Small intestine (tissue), 7 donors: ENCODE results near the gene LHFPL3. TPM values are rescaled to one million over a fixed set of nuclear protein-coding genes. Genes with fewer than 3 reads are reported as not detected.

Experiments
- DNase-seq, 2 donors: peaks; one replicate each; pipeline versions ENCODE4 v3.0.0 to v3.0.0-alpha.2; 2013
- FAIRE-seq: peaks from 2 replicates; lab custom pipeline; 2012; peaks lifted over from hg19 to GRCh38; lab: Jason Lieb, UNC
- H3K27ac ChIP-seq, 3 donors: one replicate each; pipeline ENCODE4 v1.5.1; 2013; ENCODE audit warnings: low read length in 2 of 3, mild to moderate bottlenecking in 2 of 3, control low read depth in 1 of 3, inconsistent platforms in 1 of 3, low read depth in 1 of 3, moderate library complexity in 1 of 3
- H3K27me3 ChIP-seq, 3 donors: one replicate each; pipeline ENCODE4 v1.6.1; 2013; ENCODE audit warnings: low read length in 3 of 3, inconsistent platforms in 1 of 3; ENCODE audit not compliant: control insufficient read depth in 3 of 3, insufficient read depth in 3 of 3
- H3K36me3 ChIP-seq, 3 donors: one replicate each; pipeline ENCODE4 v1.6.1; 2013; ENCODE audit warnings: low read length in 3 of 3, inconsistent platforms in 1 of 3, low read depth in 1 of 3, mild to moderate bottlenecking in 1 of 3, moderate library complexity in 1 of 3; ENCODE audit not compliant: control insufficient read depth in 3 of 3, insufficient read depth in 2 of 3
- H3K4me1 ChIP-seq, 3 donors: one replicate each; pipeline ENCODE4 v1.6.1; 2013; ENCODE audit warnings: low read length in 2 of 3, inconsistent platforms in 1 of 3, low read depth in 1 of 3, mild to moderate bottlenecking in 1 of 3, moderate library complexity in 1 of 3; ENCODE audit not compliant: control insufficient read depth in 3 of 3, insufficient read depth in 2 of 3
- H3K4me3 ChIP-seq, 3 donors: one replicate each; pipeline ENCODE4 v1.5.1; 2013; ENCODE audit warnings: low read length in 3 of 3, control low read depth in 1 of 3, inconsistent platforms in 1 of 3, low read depth in 1 of 3, mild to moderate bottlenecking in 1 of 3, moderate library complexity in 1 of 3
- H3K9me3 ChIP-seq, 2 donors: one replicate each; pipeline ENCODE4 v1.6.1; 2013; ENCODE audit warnings: low read depth in 1 of 2, low read length in 1 of 2; ENCODE audit not compliant: control insufficient read depth in 2 of 2, insufficient read depth in 1 of 2
- WGBS, 3 donors: extraction: QIAGEN DNeasy Blood & Tissue Kit; methylation state at CpG; one replicate each; pipeline ENCODE4 v1.1.7; 2013; 5-methylcytosine and 5-hydroxymethylcytosine counted together
- polyA plus RNA-seq, 4 donors: library from polyadenylated mRNA; stranded (reverse) in 3 of 4; unstranded in 1 of 4; fragments of 200-250 nt in 3 of 4; fragments of 120-200 nt in 1 of 4; gene quantifications; one replicate each; pipeline versions ENCODE4 v1.2.1 to v1.2.3, GENCODE V29; 2013
- donor health status: healthy with polysubstance abuse.
- donor health status: control.
- donor health status: control.
- donor health status: Bipolar disorder and iron deficiency.
- donor health status: healthy.

LHFPL3 gene
- polyA plus RNA-seq, 4 donors: 0.12 to 10.4 TPM; not detected in 2

DNA sequence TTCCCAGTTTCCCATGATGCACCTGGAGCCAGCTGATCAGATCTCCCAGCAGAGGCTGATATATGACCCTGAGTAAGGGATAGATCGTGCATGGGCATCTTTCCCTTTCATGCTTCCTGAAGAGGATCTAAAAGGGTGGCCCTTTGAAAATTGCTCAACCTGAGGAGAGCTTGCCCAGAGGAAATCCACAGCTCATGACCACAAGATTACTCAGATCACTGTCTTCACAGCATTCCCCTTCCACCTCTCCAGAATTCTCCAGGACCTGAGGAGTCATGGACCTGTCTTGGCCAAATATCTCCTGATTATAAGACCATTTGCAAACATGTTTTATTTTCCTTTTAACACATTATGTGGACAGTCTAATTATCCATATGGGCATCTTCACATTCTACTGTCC lies 328.1 kb downstream of the LHFPL3 start:
- DNase-seq: no peak
- Histone ChIP-seq H3K4me3 (no peak overlapping the region), H3K27ac (no peak overlapping the region), H3K9me3 (no peaks in the 10 kb centered on the region), H3K4me1 (no peaks in the 10 kb centered on the region), H3K27me3 (no peaks in the 10 kb centered on the region), H3K36me3 (no peaks in the 10 kb centered on the region)
- FAIRE-seq: no peak
- 50 to 61% (median 59%) methylated on average over 1 of the region's 1 CpG for WGBS, 3 donors

DNA sequence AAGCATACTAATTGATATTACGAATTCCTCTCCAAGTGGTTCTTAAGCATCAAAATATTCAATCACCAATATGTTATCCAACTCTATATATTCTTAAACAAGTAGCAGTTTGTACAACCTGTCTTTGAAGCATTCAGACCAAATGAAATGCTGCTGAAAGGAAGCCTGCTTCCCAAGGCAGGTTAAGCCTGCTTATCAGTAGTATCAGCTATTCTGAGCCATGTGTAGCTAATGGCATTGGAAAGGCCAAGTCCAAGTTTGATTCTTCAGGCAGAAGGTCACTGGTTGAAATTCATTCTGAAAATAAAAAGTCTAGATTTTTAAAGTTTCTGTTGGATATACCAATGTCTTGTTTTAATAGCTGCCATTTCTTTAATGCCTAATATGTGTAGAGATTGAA lies 328.7 kb downstream of the LHFPL3 start:
- Histone ChIP-seq H3K27me3 (no peaks in the 10 kb centered on the region), H3K4me3 (no peak overlapping the region), H3K9me3 (no peaks in the 10 kb centered on the region), H3K36me3 (no peaks in the 10 kb centered on the region), H3K27ac (no peak overlapping the region), H3K4me1 (no peaks in the 10 kb centered on the region)
- FAIRE-seq (no peak), DNase-seq (no peak)
- 95 to 96% (median 95%) methylated on average over 1 of the region's 1 CpG for WGBS, 3 donors

DNA sequence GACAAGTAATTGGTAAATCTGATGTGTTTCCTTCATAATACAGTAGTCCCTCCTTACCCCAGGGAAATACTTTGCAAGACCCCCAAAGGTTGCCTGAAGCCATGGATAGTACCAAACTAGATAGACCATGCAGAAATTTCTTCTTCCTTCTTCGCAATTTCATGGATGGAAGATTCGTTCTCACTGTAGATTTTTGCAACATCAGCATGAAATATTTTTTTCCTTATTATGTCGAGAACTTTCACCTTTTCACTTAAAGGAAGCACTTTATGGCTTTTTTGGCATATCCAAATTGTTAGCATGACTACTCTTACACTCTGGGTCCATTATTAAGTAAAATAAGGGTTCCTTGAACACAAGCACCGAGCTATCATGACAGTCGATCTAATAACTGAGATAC lies 333.2 kb downstream of the LHFPL3 start:
- DNase-seq: no peak
- no peaks in the 10 kb centered on the region for H3K27me3 ChIP-seq
- no peaks in the 10 kb centered on the region for H3K36me3 ChIP-seq
- H3K4me1 ChIP-seq: no peaks in the 10 kb centered on the region
- FAIRE-seq: no peak
- H3K27ac ChIP-seq: no peak overlapping the region
- 66 to 76% (median 69%) methylated on average over 5 of the region's 5 CpGs for WGBS, 3 donors
- H3K4me3 ChIP-seq: no peak overlapping the region
- H3K9me3 ChIP-seq: no peaks in the 10 kb centered on the region

DNA sequence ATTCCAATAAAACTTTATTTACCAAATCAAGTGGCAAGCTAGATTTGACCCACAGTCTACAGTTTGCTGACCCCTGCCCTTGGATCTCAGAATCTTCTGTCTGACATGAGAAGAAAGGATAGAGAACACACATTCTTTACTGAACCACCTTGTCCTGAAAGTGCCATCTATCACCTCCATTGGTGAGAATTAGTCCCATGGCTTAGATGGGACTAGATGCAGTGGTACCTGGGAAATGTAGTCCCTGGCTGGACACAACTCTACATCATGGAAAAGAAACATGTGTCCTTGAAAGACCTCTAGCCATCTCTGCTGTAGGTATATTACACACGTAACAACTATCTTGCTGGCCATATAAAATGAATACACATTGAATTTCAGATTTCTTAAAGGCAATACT lies 336.2 kb downstream of the LHFPL3 start:
- Histone ChIP-seq H3K9me3 (no peaks in the 10 kb centered on the region), H3K4me1 (no peaks in the 10 kb centered on the region), H3K27me3 (no peaks in the 10 kb centered on the region), H3K27ac (no peak overlapping the region), H3K36me3 (no peaks in the 10 kb centered on the region), H3K4me3 (no peak overlapping the region)
- no peak for FAIRE-seq
- 71 to 78% (median 77%) methylated on average over 1 of the region's 1 CpG for WGBS, 3 donors
- DNase-seq: no peak

DNA sequence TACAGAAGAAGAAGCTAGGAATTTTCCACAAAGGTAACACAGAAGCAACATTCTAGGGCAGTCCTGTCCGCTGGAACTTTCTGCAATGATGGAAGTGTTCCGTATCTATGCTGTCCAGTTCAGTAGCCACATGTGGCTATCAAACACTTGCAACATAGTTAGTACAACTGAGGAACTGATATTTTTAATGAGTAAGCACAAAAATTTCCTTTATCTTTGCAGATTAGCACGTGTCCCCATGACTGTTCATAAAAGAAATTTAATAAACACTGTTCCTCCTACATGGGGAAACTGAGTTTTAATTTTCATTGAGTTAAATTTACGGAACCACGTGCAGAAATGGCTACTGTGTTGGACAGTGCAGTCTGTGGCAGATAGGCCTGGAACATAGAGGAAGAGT lies 349.2 kb downstream of the LHFPL3 start:
- Histone ChIP-seq H3K36me3 (no peaks in the 10 kb centered on the region), H3K27me3 (peaks cover 0 to 2% (median 0%) of the 10 kb centered on the region in 3 donors), H3K4me3 (no peak overlapping the region), H3K4me1 (no peaks in the 10 kb centered on the region), H3K27ac (no peak overlapping the region), H3K9me3 (no peaks in the 10 kb centered on the region)
- DNase-seq (no peak), FAIRE-seq (no peak)
- WGBS, 3 donors: 58 to 67% (median 62%) methylated on average over 5 of the region's 5 CpGs

DNA sequence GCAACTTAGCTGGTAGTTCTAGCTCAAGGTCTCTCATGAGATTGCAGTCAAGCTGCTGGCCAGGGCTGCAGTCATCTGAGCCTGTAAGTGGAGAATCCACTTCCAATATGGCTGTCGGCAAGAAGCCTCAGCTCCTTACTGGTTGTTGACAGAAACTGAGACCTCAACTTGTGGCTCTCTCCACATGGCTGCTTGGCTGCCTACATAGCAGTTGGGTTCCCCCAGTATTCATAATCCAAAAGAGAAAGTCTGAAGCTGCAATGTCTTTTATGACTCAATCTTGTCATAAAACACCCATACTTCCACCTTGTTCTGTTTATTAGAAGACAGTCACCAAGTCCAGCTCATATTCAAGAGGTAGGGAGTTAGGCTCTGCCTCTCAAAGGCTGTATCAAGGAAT lies 350.7 kb downstream of the LHFPL3 start:
- no peak for DNase-seq
- Histone ChIP-seq H3K4me1 (no peaks in the 10 kb centered on the region), H3K36me3 (no peaks in the 10 kb centered on the region), H3K27me3 (peaks cover 0 to 2% (median 0%) of the 10 kb centered on the region in 3 donors), H3K27ac (no peak overlapping the region), H3K4me3 (no peak overlapping the region), H3K9me3 (no peaks in the 10 kb centered on the region)
- 82 to 89% (median 87%) methylated on average over 1 of the region's 1 CpG for WGBS, 3 donors
- FAIRE-seq: no peak

DNA sequence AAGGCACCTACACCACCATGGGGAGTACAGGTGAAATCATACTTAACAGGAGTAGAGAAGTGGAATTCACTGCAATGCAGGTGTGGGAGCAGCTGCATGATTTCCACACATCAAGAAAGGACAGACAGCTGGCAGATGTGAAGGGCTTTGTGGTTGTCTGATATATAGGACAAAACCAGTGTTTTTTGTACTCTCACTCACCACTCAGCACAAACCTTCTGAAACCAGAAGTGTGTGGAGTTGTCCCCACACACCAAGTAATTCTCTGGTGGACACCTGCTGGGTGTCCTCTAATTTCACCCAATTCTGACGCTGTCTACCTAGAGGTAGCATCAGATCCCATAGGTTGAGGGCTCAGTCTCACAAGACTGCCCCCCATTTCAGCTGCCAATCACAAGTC lies 357.9 kb downstream of the LHFPL3 start:
- H3K4me1 ChIP-seq: no peaks in the 10 kb centered on the region
- WGBS, 3 donors: 76 to 84% (median 83%) methylated on average over 1 of the region's 1 CpG
- H3K27me3 ChIP-seq: no peaks in the 10 kb centered on the region
- DNase-seq (no peak), FAIRE-seq (no peak)
- no peak overlapping the region for H3K4me3 ChIP-seq
- no peaks in the 10 kb centered on the region for H3K36me3 ChIP-seq
- no peak overlapping the region for H3K27ac ChIP-seq
- H3K9me3 ChIP-seq: no peaks in the 10 kb centered on the region

DNA sequence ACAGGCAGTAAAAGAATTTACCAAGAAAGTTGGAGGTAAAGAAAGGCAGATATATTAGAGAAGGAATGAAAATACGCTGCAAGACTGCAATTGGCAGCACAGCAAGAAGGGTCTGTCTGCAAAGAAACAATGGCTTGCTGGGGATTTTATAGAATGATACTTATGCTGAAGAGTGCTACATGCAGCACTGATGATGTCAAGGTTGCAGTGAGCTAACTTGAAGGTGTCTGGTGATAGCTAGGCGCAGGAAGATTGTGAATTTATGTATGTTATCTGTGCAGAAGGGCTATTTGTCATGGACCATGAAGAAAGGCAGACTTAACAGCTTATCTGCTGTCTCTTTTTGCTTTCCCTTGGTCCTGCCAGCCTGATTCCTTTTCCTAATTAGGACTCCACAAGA lies 366.3 kb downstream of the LHFPL3 start:
- Histone ChIP-seq H3K4me3 (no peak overlapping the region), H3K36me3 (no peaks in the 10 kb centered on the region), H3K4me1 (no peaks in the 10 kb centered on the region), H3K27me3 (peaks cover 0 to 3% (median 0%) of the 10 kb centered on the region in 3 donors), H3K27ac (no peak overlapping the region), H3K9me3 (peaks cover 0 to 2% of the 10 kb centered on the region in 2 donors)
- no peak for FAIRE-seq
- no peak for DNase-seq
- WGBS, 3 donors: 26 to 39% (median 38%) methylated on average over 2 of the region's 2 CpGs

DNA sequence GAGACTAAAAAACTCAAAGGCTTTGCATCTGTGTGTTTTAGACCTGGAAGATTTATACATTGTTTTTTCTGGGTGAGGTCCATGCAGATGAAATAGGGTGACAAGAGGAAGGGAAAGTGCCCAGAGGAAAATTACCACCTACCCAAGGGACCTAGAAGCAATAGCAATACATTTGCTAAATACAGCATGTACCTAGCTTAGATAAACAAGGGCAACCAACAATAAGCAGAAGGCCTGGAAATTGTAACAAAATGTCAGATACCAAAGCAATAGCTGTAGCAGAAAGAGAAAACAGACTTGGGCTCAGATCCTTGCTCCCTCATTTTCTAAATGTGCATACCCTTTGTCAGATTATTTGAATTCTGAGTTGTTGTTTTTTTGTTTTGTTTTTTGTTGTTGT lies 367.2 kb downstream of the LHFPL3 start:
- peaks cover 0 to 3% (median 0%) of the 10 kb centered on the region in 3 donors for H3K27me3 ChIP-seq
- DNase-seq (no peak), FAIRE-seq (no peak)
- H3K4me3 ChIP-seq: no peak overlapping the region
- H3K27ac ChIP-seq: no peak overlapping the region
- H3K4me1 ChIP-seq: no peaks in the 10 kb centered on the region
- no peaks in the 10 kb centered on the region for H3K36me3 ChIP-seq
- peaks cover 0 to 2% of the 10 kb centered on the region in 2 donors for H3K9me3 ChIP-seq
